Psoas muscle (tissue), 8 donors: ENCODE results near the gene SESN3. TPM values are rescaled to one million over a fixed set of nuclear protein-coding genes. Genes with fewer than 3 reads are reported as not detected.

Source experiments
- ATAC-seq, 4 donors: fragments of 200-7000 bp; cut with Tn5 transposase; one replicate each; pipeline ENCODE4 v1.9.1; 2020; ENCODE audit warnings: moderate library complexity in 3 of 4, mild to moderate bottlenecking in 2 of 4
- DNase-seq, 2 donors: peaks; one replicate each; pipeline ENCODE4 v3.0.0-alpha.2; 2020
- H3K27ac ChIP-seq: fragments of 200-600 bp; one replicate; pipeline ENCODE4 v1.8.0; 2022
- H3K27me3 ChIP-seq, 3 donors: fragments of 200-600 bp in 1 of 3; one replicate each; pipeline versions ENCODE4 v1.6.1 to v1.8.0; 2013 to 2022; ENCODE audit warnings: low read length in 2 of 3, mild to moderate bottlenecking in 2 of 3, moderate library complexity in 1 of 3; ENCODE audit not compliant: insufficient read depth in 3 of 3
- H3K36me3 ChIP-seq, 2 donors: fragments of 200-600 bp in 1 of 2; one replicate each; pipeline versions ENCODE4 v1.6.1 to v1.8.0; 2013 to 2022; ENCODE audit warnings: low read depth in 1 of 2, mild to moderate bottlenecking in 1 of 2, moderate library complexity in 1 of 2; ENCODE audit not compliant: insufficient read depth in 1 of 2
- H3K4me1 ChIP-seq: fragments of 200-600 bp; one replicate; pipeline ENCODE4 v1.8.0; 2022
- H3K4me3 ChIP-seq: fragments of 200-600 bp; one replicate; pipeline ENCODE4 v1.8.0; 2022; ENCODE audit warnings: mild to moderate bottlenecking
- H3K9me3 ChIP-seq: fragments of 200-600 bp; one replicate; pipeline ENCODE4 v1.8.0; 2022
- CTCF ChIP-seq: fragments of 200-600 bp; IDR thresholded peaks from one replicate; pipeline ENCODE4 v1.8.0; 2022; ENCODE audit warnings: antibody characterized with exemption
- WGBS, 3 donors: extraction: QIAGEN DNeasy Blood & Tissue Kit; methylation state at CpG; one replicate each; pipeline versions ENCODE4 v1.1.6 to v1.1.7; 2013; 5-methylcytosine and 5-hydroxymethylcytosine counted together
- intact Hi-C, 2 donors: fragments of 100-400 bp; cut with DNase I; formaldehyde crosslinking; loops; one replicate each; pipeline versions ENCODE4 v1.11.0 to v1.14.2; 2022
- polyA plus RNA-seq, 3 donors: library from polyadenylated mRNA; stranded (reverse); fragments of 200-250 nt; gene quantifications; one replicate each; pipeline ENCODE4 v1.2.3, GENCODE V29; 2013
- total RNA-seq, 4 donors: library from RNA; stranded (reverse); fragmentation: NEBNext Ultra II Directional in 2 of 4; extraction: Animal tissue kit (Norgen Biotek cat#: 25700) in 2 of 4; gene quantifications; one replicate each; pipeline versions ENCODE4 v1.2.1 to v1.2.4, GENCODE V29; 2021 to 2023
- donor health status: healthy with polysubstance abuse.
- donor health status: DM: no; HTN: no; CAD: no; lungs with moderate emphysema.
- donor health status: Bipolar disorder and iron deficiency.
- donor health status: healthy.
- donor health status: DM: yes; HTN: yes; CAD: no.
- donor health status: DM: no; HTN: no; CAD: no.
- donor health status: DM: no; HTN: no; CAD: no.
- donor health status: DM: yes; HTN: yes; CAD: no.

The SESN3 gene
- total and polyA plus RNA-seq, 7 donors: 0.92 to 94.6 (median 5.3) TPM

GRCh38 chr11:95245581-95245980 is 14.6 kb upstream of the SESN3 start:
- Histone ChIP-seq H3K9me3 (no peaks in the 10 kb centered on the region), H3K27ac (no peak overlapping the region), H3K4me3 (no peak overlapping the region), H3K27me3 (no peaks in the 10 kb centered on the region), H3K36me3 (no peaks in the 10 kb centered on the region), H3K4me1 (no peaks in the 10 kb centered on the region)
- ATAC-seq (no peak), DNase-seq (no peak)
- TF ChIP-seq CTCF: no peak
- intact Hi-C loops: no loop called here
- WGBS, 3 donors: 99 to 100% (median 100%) methylated on average over 1 of the region's 1 CpG

- H3K27ac ChIP-seq: no peak overlapping the region
- no peaks in the 10 kb centered on the region for H3K4me1 ChIP-seq
- intact Hi-C loops: no loop called here
- H3K9me3 ChIP-seq: no peaks in the 10 kb centered on the region
- DNase-seq: no peak
- 58 to 65% (median 61%) methylated on average over 3 of the region's 3 CpGs for WGBS, 3 donors
- ATAC-seq: no peak
- H3K4me3 ChIP-seq: no peak overlapping the region
- H3K27me3 ChIP-seq: no peaks in the 10 kb centered on the region
- TF ChIP-seq CTCF: no peak
- H3K36me3 ChIP-seq: no peaks in the 10 kb centered on the region
These were observed 14.0 kb upstream of the SESN3 start for GRCh38 chr11:95245038-95245437.

GRCh38 chr11:95243673-95244072 is 12.7 kb upstream of the SESN3 start:
- Histone ChIP-seq H3K27ac (no peak overlapping the region), H3K36me3 (no peaks in the 10 kb centered on the region), H3K4me1 (no peaks in the 10 kb centered on the region), H3K27me3 (no peaks in the 10 kb centered on the region), H3K9me3 (no peaks in the 10 kb centered on the region), H3K4me3 (no peak overlapping the region)
- no peak for TF ChIP-seq CTCF
- intact Hi-C loops: no loop called here
- WGBS, 3 donors: 74 to 82% (median 79%) methylated on average over 2 of the region's 2 CpGs
- no peak for ATAC-seq
- DNase-seq: no peak

- Histone ChIP-seq H3K4me1 (no peaks in the 10 kb centered on the region), H3K27me3 (no peaks in the 10 kb centered on the region), H3K27ac (no peak overlapping the region), H3K36me3 (no peaks in the 10 kb centered on the region), H3K4me3 (no peak overlapping the region), H3K9me3 (no peaks in the 10 kb centered on the region)
- TF ChIP-seq CTCF: no peak
- DNase-seq (no peak), ATAC-seq (no peak)
- intact Hi-C loops: no loop called here
- 85 to 89% (median 86%) methylated on average over 6 of the region's 6 CpGs for WGBS, 3 donors
These were observed 12.0 kb upstream of the SESN3 start for GRCh38 chr11:95242845-95243605.
